Measurements from ENCODE around the gene NUCB1.

Gene NUCB1

DNA sequence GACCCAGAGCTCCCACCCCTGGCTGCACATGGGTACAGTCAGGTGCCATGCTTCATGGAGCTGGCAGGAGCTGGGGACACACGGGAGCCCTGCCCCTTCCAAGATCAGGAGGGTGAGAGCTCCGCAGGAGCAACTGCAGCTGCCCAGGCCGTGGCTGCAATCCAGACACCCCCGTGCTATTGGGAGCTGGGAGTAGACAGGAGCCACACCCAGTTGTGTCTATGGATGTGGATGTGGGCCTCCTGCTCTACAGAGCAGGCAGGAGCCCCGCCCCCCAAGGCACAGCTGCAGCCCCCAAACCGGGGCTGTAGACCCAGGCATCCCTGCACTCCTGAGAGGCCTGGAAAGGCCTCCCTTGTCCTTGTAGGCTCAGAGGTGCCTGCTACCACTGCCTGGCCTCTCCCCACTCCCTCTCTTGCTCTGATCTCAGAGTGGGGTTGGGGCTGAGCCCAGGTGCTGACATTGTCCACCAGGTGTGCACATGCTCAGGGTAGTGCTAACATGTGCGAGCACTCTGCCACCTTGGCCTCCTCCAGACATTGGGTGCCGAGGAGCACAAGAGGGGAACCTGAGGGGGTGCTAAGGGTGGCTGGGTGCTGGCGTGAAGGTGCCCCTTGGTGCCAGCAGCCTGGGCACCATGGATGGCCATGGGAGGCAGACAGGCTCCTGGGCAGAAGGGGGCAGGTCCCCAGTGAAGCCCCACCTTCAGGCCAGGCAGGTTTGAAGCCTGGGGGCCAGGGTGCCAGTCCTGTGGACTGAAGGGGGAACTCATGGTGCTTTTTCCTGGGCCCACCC is 46.5 kb downstream of the NUCB1 start:
- POLR2A ChIA-PET (ENCODE audit: low non-redundant PET), result no interaction called here
- TF ChIP-seq CTCF (conservative IDR thresholded peaks at IDR 0.05; ENCODE audit: low read depth), result no peak
- no peak overlapping the region for H3K27ac ChIP-seq
- CTCF ChIA-PET, result interaction anchor here (0.6 kb wide), 1 partner anchor 1198 kb away, joined by 3 read pairs; no protein-coding TSS in a partner anchor
- DNase-seq (ENCODE audit: low spot score), result no peak

DNA sequence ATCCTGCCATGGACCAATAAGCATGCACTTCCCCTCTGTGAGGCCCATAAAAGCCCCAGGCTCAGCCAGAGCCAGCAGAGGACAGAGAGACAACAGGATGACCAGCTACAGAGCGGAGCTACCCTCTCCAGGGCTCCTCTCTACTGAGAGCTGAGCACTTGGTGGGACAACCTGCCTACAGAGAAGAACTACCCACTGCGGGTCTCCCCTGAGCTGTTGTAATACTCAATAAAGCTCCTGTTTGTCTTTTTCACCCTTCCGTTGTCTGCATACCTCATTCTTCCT is 47.1 kb downstream of the NUCB1 start:
- no peak overlapping the region for H3K27ac ChIP-seq
- no peak for DNase-seq (ENCODE audit: low spot score)
- CTCF ChIA-PET, result no interaction called here
- POLR2A ChIA-PET (ENCODE audit: low non-redundant PET), result no interaction called here
- TF ChIP-seq CTCF (conservative IDR thresholded peaks at IDR 0.05; ENCODE audit: low read depth), result no peak

DNA sequence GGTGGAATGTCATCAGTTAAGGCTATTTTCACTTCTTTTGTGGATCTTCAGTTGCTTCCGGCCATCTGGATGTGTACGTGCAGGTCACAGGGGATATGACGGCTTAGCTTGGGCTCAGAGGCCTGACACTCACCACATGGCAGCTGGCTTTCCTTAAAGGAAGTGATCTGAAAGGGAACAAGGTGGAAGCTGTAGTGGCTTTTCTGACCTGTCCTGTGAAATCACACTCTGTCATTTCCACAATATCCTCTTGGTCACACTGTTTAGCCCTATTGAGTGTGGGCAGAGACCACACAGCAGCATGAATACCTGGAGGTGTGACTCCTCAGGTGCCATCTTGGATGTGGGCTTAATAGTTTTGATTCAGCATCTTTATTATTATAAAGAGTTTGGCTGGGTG is 50.0 kb downstream of the NUCB1 start:
- CTCF ChIA-PET, result no interaction called here
- POLR2A ChIA-PET (ENCODE audit: low non-redundant PET), result no interaction called here
- no peak overlapping the region for H3K27ac ChIP-seq
- no peak for TF ChIP-seq CTCF (conservative IDR thresholded peaks at IDR 0.05; ENCODE audit: low read depth)
- DNase-seq (ENCODE audit: low spot score), result no peak

DNA sequence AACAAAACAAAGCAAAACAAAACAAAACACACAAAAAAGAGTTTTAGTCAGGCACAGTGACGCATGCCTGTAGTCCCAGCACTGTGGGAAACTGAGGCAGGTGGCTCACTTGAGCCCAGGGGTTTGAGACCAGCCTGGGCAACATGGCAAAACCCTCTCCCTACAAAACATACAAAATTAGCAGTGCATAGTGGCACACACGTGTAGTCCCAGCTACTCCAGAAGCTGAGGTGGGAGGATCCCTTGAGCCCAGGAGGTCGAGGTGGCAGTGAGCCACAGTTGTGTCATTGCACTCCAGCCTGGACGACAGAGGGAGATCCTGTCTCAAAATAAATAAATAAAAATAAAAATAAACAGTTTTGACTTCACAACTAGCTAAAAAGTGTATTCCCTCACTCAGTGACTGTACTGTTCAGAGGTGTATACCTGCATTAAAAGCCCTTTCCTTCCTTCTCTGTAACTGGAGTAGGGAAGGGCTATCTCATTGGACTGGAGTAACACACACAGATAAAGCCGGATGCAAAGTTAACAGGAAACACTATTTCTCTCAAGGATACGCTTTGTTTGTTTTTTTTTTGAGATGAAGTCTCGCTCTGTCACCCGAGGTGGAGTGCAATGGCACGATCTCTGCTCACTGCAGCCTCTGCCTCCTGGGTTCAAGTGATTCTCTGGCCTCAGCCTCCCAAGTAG is 50.9 kb downstream of the NUCB1 start:
- ChIA-PET POLR2A (ENCODE audit: low non-redundant PET) (no interaction called here), CTCF (interaction anchor here (1.2 kb wide), 1 partner anchor 20 kb away, joined by 4 read pairs; no protein-coding TSS in a partner anchor)
- DNase-seq (ENCODE audit: low spot score), result no peak
- TF ChIP-seq CTCF (conservative IDR thresholded peaks at IDR 0.05; ENCODE audit: low read depth), result no peak
- H3K27ac ChIP-seq, result no peak overlapping the region

- no peak for DNase-seq (ENCODE audit: low spot score)
- no peak for TF ChIP-seq CTCF (conservative IDR thresholded peaks at IDR 0.05; ENCODE audit: low read depth)
- peak overlapping the region; percentile 85; the same call in 1 of the 2 replicates for H3K27ac ChIP-seq
- CTCF ChIA-PET, result interaction anchor here (0.6 kb wide), 1 partner anchor 158 kb away, joined by 3 read pairs; no protein-coding TSS in a partner anchor
- POLR2A ChIA-PET (ENCODE audit: low non-redundant PET), result interaction anchor here (0.8 to 1.2 kb wide), 2 partner anchors 9 to 77 kb away, joined by 3 to 5 read pairs; no protein-coding TSS in a partner anchor
Measured at GRCh38 chr19:48953141-48953540, 53.0 kb downstream of the NUCB1 start.

GRCh38 chr19:48953990-48954594 is 54.0 kb downstream of the NUCB1 start:
- peak overlapping the region; percentile 85 for H3K27ac ChIP-seq
- TF ChIP-seq CTCF (conservative IDR thresholded peaks at IDR 0.05; ENCODE audit: low read depth), result no peak
- no peak for DNase-seq (ENCODE audit: low spot score)
- POLR2A ChIA-PET (ENCODE audit: low non-redundant PET), result interaction anchor here (0.6 kb wide), 2 partner anchors 21 to 400 kb away, joined by 3 to 9 read pairs; no protein-coding TSS in a partner anchor
- CTCF ChIA-PET, result interaction anchor here (0.6 kb wide), 2 partner anchors 54 to 60 kb away, joined by 4 to 5 read pairs; no protein-coding TSS in a partner anchor

All from RWPE1 (cell line).